HG03439 (cell line): ENCODE data around the gene C12orf60.

Experiments used
- ATAC-seq: cut with Tn5 transposase; IDR thresholded peaks from one replicate; pipeline ENCODE4 v1.9.1; 2021; ENCODE audit warnings: mild to moderate bottlenecking, moderate library complexity; ENCODE audit not compliant: unreplicated experiment

The C12orf60 gene

GRCh38 chr12:14871247-14871646 is 67.8 kb downstream of the C12orf60 start:
- ATAC-seq = no peak

- no peak for ATAC-seq
Measured at GRCh38 chr12:14871886-14872285, 68.4 kb downstream of the C12orf60 start.

GRCh38 chr12:14873440-14874185 is 70.1 kb downstream of the C12orf60 start:
- no peak for ATAC-seq
